Uterine smooth muscle cell (primary cell): ENCODE data around the gene ZNF571. TPM values are rescaled to one million over a fixed set of nuclear protein-coding genes. Genes with fewer than 3 reads are reported as not detected.

Experiments used
- total RNA-seq: library from RNA; depleted of rRNA; stranded (reverse); fragments of >200 nt; gene quantifications from 2 replicates; pipeline ENCODE4 v1.2.3, GENCODE V29; 2014

The ZNF571 gene
- 1.4 and 2.2 TPM in 2 replicates for total RNA-seq

GRCh38 chr19:37594304-37594981 is at the start of gene ZNF571, which contains the start of gene ZNF540:
TSS of gene ZNF571 (minus strand) at chr19:37594792. CDS start at chr19:37586676, 8,116 bp downstream.
TSS of gene ZNF540 (plus strand) at chr19:37594876. CDS start at chr19:37598448, 3,572 bp downstream.

Other genes starting within 250 kb of the ZNF571 start
- gene ZNF527, start 223.7 kb downstream of the ZNF571 start, total RNA-seq, result 5.6 and 5.8 TPM in 2 replicates
- gene ZNF569, start 127.3 kb downstream of the ZNF571 start, total RNA-seq, result 5.3 and 7.1 TPM in 2 replicates
- 7.0 and 7.6 TPM in 2 replicates for gene ZNF570, start 125.4 kb downstream of the ZNF571 start, total RNA-seq
- 0.89 and 1.4 TPM in 2 replicates for gene ZNF793, start 87.9 kb downstream of the ZNF571 start, total RNA-seq
- 0.11 and 0.50 TPM in 2 replicates for gene ZNF540, start 84 bp upstream of the ZNF571 start, total RNA-seq
- gene ZFP30, start 60.7 kb upstream of the ZNF571 start, total RNA-seq, result 19.4 and 22.1 TPM in 2 replicates
- 4.5 and 6.7 TPM in 2 replicates for gene ZNF607, start 125.0 kb upstream of the ZNF571 start, total RNA-seq
- gene ZNF573, start 184.8 kb upstream of the ZNF571 start, total RNA-seq, result 6.9 and 7.1 TPM in 2 replicates